HG03159 (cell line): ENCODE measurements around the gene CDH23.
"Not testable (repeated sequence)": the region's sequence is repeated elsewhere in the genome, so short reads cannot be mapped to it uniquely, and the experiment has no call there.

Experiments used
- ATAC-seq: cut with Tn5 transposase; IDR thresholded peaks from one replicate; pipeline ENCODE4 v1.9.1; 2021; ENCODE audit warnings: mild to moderate bottlenecking, moderate library complexity; ENCODE audit not compliant: unreplicated experiment

The CDH23 gene

GRCh38 chr10:71396711-71397295, at the start of gene CDH23:
TSS of gene CDH23 (plus strand) at chr10:71396920. CDS start at chr10:71439832, 42,912 bp downstream.
- ATAC-seq: no peak

DNA sequence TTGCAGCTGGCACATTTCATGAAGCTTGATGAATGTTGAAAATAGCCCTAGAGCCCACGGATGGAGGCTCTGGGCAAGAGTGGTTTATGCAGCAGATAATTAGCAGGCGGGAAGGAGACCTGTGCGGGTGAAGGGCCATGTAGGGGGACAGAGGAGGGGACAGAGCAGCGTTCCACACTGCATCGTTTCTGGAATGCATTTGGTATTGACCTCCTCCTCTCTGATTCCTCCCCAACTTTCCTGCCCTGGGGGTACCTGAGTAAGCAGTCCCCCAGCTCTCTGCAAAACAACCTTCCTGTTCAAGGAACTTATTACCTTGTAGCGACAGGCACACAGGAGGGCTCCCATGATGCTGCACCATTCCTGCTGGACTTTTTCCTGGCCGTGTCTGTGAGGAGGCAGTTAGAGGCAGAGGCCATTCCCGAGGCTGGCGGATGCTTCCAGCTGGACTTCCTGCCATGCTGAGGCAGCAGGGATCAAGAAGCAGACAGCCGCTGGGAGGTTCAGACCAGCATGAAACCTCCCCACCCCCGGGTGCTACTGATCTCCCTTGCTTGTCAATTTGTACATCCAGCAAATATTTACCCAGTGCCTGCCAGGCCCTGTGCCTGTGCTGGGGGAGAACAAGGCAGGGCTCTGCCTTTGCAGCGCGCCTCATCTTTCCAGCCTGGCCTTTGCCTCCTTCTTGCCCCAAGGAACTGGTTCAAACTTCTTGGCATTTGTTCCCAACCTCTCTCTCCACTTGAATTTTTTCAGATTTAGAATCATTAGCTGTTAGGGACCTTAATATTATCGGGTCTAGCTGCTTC, 48.9 kb upstream of the CDH23 start:
- no peak for ATAC-seq

- no peak for ATAC-seq
Measured at GRCh38 chr10:71348850-71349249, 47.9 kb upstream of the CDH23 start.

DNA sequence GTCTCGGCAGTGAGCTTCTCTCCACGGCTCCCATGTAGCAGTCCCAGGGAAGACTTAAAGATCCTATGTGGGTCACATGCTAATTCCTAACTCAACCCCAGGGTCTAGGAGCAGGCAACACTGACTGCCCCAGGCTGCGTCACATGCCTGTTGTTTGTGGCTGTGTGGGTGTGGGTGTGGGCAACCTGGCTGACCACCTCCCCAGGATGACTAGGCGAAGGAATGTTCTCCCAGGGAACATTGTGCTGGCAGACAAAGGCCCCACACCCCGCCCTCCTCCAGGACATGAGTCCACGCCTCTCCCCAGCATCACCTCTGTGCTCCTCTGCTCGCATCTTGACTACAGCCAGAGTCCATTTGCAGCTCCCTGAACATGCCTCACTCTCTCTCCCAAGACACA, 47.3 kb upstream of the CDH23 start:
- no peak for ATAC-seq

DNA sequence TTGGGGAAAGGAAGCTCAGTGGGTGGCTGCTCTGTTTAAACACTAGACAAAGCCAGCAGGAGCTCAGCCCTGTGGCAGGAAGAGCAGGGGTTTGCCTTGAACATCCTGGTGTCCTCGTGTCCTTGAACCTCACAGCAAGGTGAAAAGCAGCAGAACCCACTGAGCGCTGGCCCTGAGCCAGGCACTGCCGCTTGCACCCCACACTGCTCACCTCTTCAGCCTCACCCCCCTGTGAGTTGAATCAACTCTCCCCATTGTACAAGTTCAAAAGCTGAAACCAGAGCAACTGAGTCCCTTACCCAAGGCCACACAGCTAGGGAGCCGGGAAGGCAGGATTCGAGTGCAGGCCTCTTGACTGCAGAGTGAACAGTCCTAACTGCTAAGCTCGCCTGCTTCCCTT, 45.6 kb upstream of the CDH23 start:
- ATAC-seq: no peak

GRCh38 chr10:71351628-71352319, 44.9 kb upstream of the CDH23 start:
- no peak for ATAC-seq

DNA sequence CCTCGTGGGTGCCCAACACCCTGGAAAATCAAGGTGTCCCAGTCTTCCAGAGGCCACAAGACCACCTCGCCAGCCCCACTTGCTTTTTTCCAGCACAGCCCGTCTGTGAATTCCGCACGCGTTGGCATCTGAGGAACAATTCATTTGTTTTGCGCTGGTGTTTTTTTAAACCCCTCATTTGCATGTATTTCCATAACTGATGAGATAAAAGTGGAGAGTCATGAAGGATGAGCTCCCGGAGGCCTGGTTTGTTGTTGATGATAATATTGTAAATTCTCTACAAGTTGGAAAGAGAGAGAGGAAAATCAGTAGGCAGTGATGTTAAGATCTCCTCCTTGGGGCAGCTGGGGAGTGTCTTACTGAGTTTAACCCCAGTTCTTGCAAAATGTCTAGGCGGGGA, 43.1 kb upstream of the CDH23 start:
- no peak for ATAC-seq

GRCh38 chr10:71354776-71355175, 41.9 kb upstream of the CDH23 start:
- ATAC-seq: no peak

DNA sequence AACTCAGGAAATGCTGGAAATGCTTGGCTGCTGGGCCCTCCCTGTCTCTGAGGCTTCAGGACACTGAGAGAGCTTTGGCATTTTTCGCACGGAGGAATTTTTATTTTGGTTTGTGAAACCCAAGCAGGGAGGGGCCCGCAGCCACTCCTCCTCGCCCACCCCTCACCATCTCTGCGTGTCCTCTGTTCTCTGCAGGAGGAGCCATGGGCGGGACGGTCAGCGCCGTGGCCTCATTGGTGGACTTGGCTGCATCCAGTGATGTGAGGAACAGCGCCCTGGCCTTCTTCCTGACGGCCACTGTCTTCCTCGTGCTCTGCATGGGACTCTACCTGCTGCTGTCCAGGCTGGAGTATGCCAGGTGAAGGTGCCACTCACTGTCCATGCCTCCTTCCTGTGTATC, 40.8 kb upstream of the CDH23 start:
- no peak for ATAC-seq

DNA sequence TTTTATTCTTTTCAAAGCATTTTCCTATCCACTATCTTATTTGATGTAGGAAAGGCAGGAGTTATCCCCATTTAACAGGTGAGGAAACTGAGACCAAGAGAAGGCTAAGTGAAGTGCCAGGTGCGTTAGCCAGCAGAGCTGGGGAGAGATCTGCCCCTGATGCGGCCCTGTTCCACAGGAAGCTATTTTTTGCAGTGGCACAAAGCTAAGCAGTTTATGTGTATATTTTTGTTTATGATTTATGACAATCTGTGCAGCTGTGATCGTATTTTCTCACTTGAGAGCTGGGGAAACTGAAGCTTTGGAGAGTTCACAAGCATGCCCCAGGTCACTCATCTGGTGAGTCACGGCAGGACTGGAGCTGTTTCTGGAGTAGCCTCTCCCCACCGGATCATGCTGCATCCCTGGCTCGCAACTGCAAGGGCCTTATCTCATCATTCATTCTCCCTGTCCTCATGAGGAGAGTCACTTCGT, 38.9 kb upstream of the CDH23 start:
- ATAC-seq: no peak

DNA sequence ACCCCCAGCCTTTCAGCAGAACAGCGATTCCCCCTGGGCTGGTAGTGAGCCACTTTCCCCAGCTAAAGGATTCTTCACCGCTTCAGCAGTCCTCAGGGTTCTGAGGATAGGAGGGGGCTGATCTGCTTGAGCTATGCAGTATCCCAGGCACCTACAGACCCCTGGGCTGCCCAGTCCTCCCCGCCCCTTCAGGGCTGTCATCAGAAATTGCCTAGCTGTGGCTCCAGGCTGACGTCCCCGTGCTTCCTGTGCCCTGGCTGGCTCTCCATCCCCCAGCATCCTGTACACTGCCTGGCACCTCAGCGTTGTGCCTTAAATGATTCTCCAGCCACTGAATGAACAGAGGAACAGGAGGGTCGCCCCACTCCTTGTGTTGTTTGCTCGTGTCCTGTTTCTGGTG, 38.4 kb upstream of the CDH23 start:
- no peak for ATAC-seq

- ATAC-seq: not testable (repeated sequence)
Measured at GRCh38 chr10:71358906-71359305, 37.8 kb upstream of the CDH23 start.

- no peak for ATAC-seq
Measured at GRCh38 chr10:71359364-71360046, 37.2 kb upstream of the CDH23 start.

GRCh38 chr10:71360735-71361134, 36.0 kb upstream of the CDH23 start:
- no peak for ATAC-seq

DNA sequence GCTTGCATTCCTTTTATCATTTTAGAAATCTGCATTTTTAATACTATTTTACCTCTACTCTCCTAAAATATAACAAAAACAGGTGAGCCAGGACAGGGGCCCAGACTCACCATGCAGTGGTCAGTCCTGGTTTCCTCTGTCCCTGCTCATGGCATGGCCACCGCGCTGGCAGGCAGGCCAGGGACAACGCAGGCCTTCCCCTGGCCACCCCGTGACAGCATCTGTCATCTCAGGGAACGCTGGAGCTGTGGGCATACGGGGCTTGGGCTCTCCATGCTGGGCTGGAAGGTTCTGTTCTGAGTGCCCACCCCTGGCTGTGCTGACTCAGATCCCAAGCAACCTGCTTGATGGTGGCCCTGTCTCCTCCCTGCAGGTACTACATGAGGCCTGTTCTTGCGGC, 35.1 kb upstream of the CDH23 start:
- no peak for ATAC-seq

- no peak for ATAC-seq
Measured at GRCh38 chr10:71362141-71362540, 34.6 kb upstream of the CDH23 start.

- no peak for ATAC-seq
Measured at GRCh38 chr10:71363936-71364335, 32.8 kb upstream of the CDH23 start.

GRCh38 chr10:71365366-71365765, 31.4 kb upstream of the CDH23 start:
- ATAC-seq: no peak

GRCh38 chr10:71366690-71367089, 30.0 kb upstream of the CDH23 start:
- no peak for ATAC-seq

DNA sequence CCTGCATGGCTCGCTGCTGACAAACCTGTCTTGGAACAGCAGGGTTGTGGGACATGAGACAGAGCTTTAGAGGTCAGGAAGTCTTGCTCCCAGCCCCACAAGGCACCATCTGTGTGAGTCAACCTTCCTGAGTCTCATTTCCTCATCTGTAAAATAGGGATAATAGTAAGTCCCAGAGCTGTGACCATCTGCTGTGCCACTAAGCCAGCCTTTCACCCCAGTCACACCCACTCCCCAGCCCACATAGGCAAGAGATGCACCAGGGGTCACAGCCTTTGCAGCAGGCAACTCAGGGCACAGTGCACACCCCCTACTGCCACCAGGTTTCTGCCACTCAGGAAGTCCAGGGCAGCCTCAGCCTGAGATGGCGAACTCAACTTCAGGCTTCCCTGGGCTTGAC, 29.4 kb upstream of the CDH23 start:
- ATAC-seq: no peak

DNA sequence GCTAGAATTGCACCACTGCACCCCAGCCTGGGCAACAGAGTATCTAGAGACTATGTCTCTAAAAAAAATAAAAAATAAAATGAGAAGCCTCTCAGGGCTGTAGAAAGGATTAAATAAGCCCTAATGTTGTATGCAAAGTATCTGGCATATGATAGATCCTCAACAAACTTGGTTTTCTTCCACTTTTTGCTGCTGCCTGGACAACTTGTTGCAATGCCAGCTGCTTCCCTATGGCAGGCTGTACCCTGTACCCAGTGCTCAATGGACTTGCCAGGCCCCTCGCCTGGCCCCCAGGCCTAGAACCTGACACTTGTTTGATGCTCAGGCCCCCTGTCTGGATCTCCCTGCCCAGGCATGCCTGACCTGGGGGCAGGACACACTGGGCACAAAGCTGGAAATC, 28.5 kb upstream of the CDH23 start:
- no peak for ATAC-seq
